IMR-90 (cell line): Measurements from ENCODE around the gene SLC6A13. TPM values are rescaled to one million over a fixed set of nuclear protein-coding genes. Genes with fewer than 3 reads are reported as not detected.
"Not testable (repeated sequence)": the region's sequence is repeated elsewhere in the genome, so short reads cannot be mapped to it uniquely, and the experiment has no call there.

Experiments used
- ATAC-seq: fragments of 200-7000 bp; cut with Tn5 transposase; 2 replicates; pipeline ENCODE4 v1.9.1; 2020; ENCODE audit warnings: low read depth, mild to moderate bottlenecking, moderate library complexity
- BruUV-seq: library from RNA; stranded (reverse); fragments of 400-500 nt; replicated peaks from 2 replicates; lab custom pipeline; 2021; lab: Mats Ljungman, UMichigan
- CTCF ChIA-PET: fragments of 300-600 bp; formaldehyde crosslinking; extraction: SDS; loops from one replicate; lab custom pipeline; 2021; ENCODE audit warnings: antibody characterized with exemption; lab: Yijun Ruan, JAX
- POLR2A ChIA-PET: fragments of 300-600 bp; sonication (Branson Sonifier 250); formaldehyde crosslinking; loops from one replicate; lab custom pipeline; 2022; ENCODE audit warnings: antibody characterized with exemption; ENCODE audit not compliant: unreplicated experiment; lab: Charles Lee
- DNase-seq: peaks from one replicate; pipeline ENCODE4 v3.0.0; 2013
- H2AFZ ChIP-seq: replicated peaks from 2 replicates; pipeline ENCODE3; 2013; ENCODE audit warnings: low read length, mild to moderate bottlenecking; ENCODE audit not compliant: poor library complexity
- H2AK5ac ChIP-seq: 2 replicates; pipeline ENCODE4 v1.6.1; 2013; ENCODE audit warnings: low read depth, low read length, inconsistent platforms
- H2AK9ac ChIP-seq: replicated peaks from 2 replicates; pipeline ENCODE3; 2013; ENCODE audit warnings: mild to moderate bottlenecking, low read depth, low read length, moderate library complexity; ENCODE audit not compliant: poor library complexity
- H2BK120ac ChIP-seq: 2 replicates; pipeline ENCODE4 v1.6.1; 2013; ENCODE audit warnings: low read depth, low read length, inconsistent platforms
- H2BK15ac ChIP-seq: 3 replicates; pipeline ENCODE4 v1.6.1; 2013; ENCODE audit warnings: low read depth, low read length, inconsistent platforms
- H2BK20ac ChIP-seq: 2 replicates; pipeline ENCODE4 v1.6.1; 2013; ENCODE audit warnings: low read depth, mild to moderate bottlenecking, inconsistent platforms, low read length, moderate library complexity
- H2BK5ac ChIP-seq: 2 replicates; pipeline ENCODE4 v1.6.1; 2013; ENCODE audit warnings: mild to moderate bottlenecking, low read depth, low read length, inconsistent platforms; ENCODE audit not compliant: poor library complexity, severe bottlenecking
- H3K14ac ChIP-seq: replicated peaks from 2 replicates; pipeline ENCODE4 v1.6.1; 2013; ENCODE audit warnings: low read depth, low read length, inconsistent platforms
- H3K18ac ChIP-seq: 2 replicates; pipeline ENCODE4 v1.6.1; 2013; ENCODE audit warnings: low read depth, low read length, control low read depth
- H3K23ac ChIP-seq: 2 replicates; pipeline ENCODE4 v1.6.1; 2013; ENCODE audit warnings: low read depth, low read length, inconsistent platforms
- H3K27ac ChIP-seq: 2 replicates; pipeline ENCODE4 v1.5.1; 2013; ENCODE audit warnings: mild to moderate bottlenecking, control low read depth, low read length; ENCODE audit not compliant: insufficient read depth
- H3K27me3 ChIP-seq: 2 replicates; pipeline ENCODE4 v1.6.1; 2013; ENCODE audit warnings: low read length; ENCODE audit not compliant: control insufficient read depth, insufficient read depth
- H3K36me3 ChIP-seq: 2 replicates; pipeline ENCODE4 v1.6.1; 2013; ENCODE audit warnings: low read length, mixed read lengths; ENCODE audit not compliant: control insufficient read depth, insufficient read depth
- H3K4ac ChIP-seq: 2 replicates; pipeline ENCODE4 v1.6.1; 2013; ENCODE audit warnings: low read depth, low read length, inconsistent platforms
- H3K4me1 ChIP-seq: 2 replicates; pipeline ENCODE4 v1.6.1; 2013; ENCODE audit warnings: low read length, mixed read lengths; ENCODE audit not compliant: control insufficient read depth, insufficient read depth
- H3K4me2 ChIP-seq: 2 replicates; pipeline ENCODE4 v1.6.1; 2013; ENCODE audit warnings: low read depth, mild to moderate bottlenecking, control low read depth, low read length, moderate library complexity
- H3K4me3 ChIP-seq: 2 replicates; pipeline ENCODE4 v1.5.1; 2013; ENCODE audit warnings: low read depth, mild to moderate bottlenecking, control low read depth, low read length, moderate library complexity; ENCODE audit not compliant: insufficient read depth
- H3K56ac ChIP-seq: 2 replicates; pipeline ENCODE4 v1.6.1; 2013; ENCODE audit warnings: low read length, inconsistent platforms; ENCODE audit not compliant: insufficient read depth; ENCODE audit errors: extremely low read depth
- H3K79me1 ChIP-seq, 2 experiments: 2 replicates each; pipeline ENCODE4 v1.6.1; 2013; ENCODE audit warnings: low read length in 2 of 2, inconsistent platforms in 1 of 2, low read depth in 1 of 2
- H3K9ac ChIP-seq: 2 replicates; pipeline ENCODE4 v1.6.1; 2013; ENCODE audit warnings: low read depth, low read length, control low read depth
- H3K9me1 ChIP-seq: 2 replicates; pipeline ENCODE4 v1.6.1; 2013; ENCODE audit warnings: low read length, inconsistent platforms; ENCODE audit not compliant: insufficient read depth
- H3K9me3 ChIP-seq: 2 replicates; pipeline ENCODE4 v1.6.1; 2013; ENCODE audit warnings: low read length; ENCODE audit not compliant: control insufficient read depth, insufficient read depth
- H4K20me1 ChIP-seq: 2 replicates; pipeline ENCODE4 v1.6.1; 2013; ENCODE audit warnings: low read length, inconsistent platforms; ENCODE audit not compliant: insufficient read depth
- H4K5ac ChIP-seq: 2 replicates; pipeline ENCODE4 v1.6.1; 2013; ENCODE audit warnings: mild to moderate bottlenecking, low read depth, low read length, control low read depth
- H4K8ac ChIP-seq, 2 experiments: 2 replicates each; pipeline ENCODE4 v1.6.1; 2013; ENCODE audit warnings: low read depth in 2 of 2, low read length in 2 of 2, control low read depth in 1 of 2, inconsistent platforms in 1 of 2
- H4K91ac ChIP-seq: 2 replicates; pipeline ENCODE4 v1.6.1; 2013; ENCODE audit warnings: low read depth, low read length, inconsistent platforms; ENCODE audit not compliant: insufficient read depth
- BHLHE40 ChIP-seq: fragments of 150-350 bp; IDR thresholded peaks from 2 replicates; pipeline ENCODE4 v1.6.1; 2016; ENCODE audit warnings: mild to moderate bottlenecking, low read depth, low read length
- CHD1 ChIP-seq: IDR thresholded peaks from 2 replicates; pipeline ENCODE4 v1.6.1; 2012; ENCODE audit warnings: low read depth, low read length, improper control_type of control experiment
- MAFK ChIP-seq: IDR thresholded peaks from 2 replicates; pipeline ENCODE4 v1.6.1; 2012; ENCODE audit warnings: low read depth, low read length, improper control_type of control experiment
- MAZ ChIP-seq: IDR thresholded peaks from 2 replicates; pipeline ENCODE4 v1.6.1; 2012; ENCODE audit warnings: low read depth, mild to moderate bottlenecking, low read length, improper control_type of control experiment, moderate library complexity, borderline replicate concordance
- WGBS, 2 experiments: methylation state at CpG; one replicate each; pipeline versions ENCODE4 v1.1.5 to v1.1.7; 2013; ENCODE audit warnings: missing lambda C conversion rate in 2 of 2; ENCODE audit not compliant: insufficient read length in 1 of 2; ENCODE audit errors: extremely low coverage in 2 of 2; 5-methylcytosine and 5-hydroxymethylcytosine counted together
- dilution Hi-C: fragments of 300-500 bp; cut with HindIII; formaldehyde crosslinking; loops from one replicate; pipeline ENCODE4 v1.14.3; 2018; ENCODE audit warnings: low sequenced_read_pairs; ENCODE audit not compliant: unreplicated experiment
- in situ Hi-C: fragments of 300-500 bp; cut with MboI; formaldehyde crosslinking; loops from 3 replicates; pipeline ENCODE4 v1.14.3; 2019; ENCODE audit warnings: low sequenced_read_pairs, inconsistent platforms, mixed read lengths
- intact Hi-C: fragments of 100-400 bp; cut with micrococcal nuclease; formaldehyde crosslinking; loops from 2 replicates; pipeline ENCODE4 v1.10.0; 2022
- polyA plus RNA-seq, 3 experiments: library from polyadenylated mRNA; depleted of rRNA; stranded (reverse); fragments of >200 nt; gene quantifications; 2 replicates each; pipeline ENCODE4 v1.2.3, GENCODE V29; 2012; ENCODE audit warnings: low replicate concordance in 1 of 3
- total RNA-seq: library from RNA; depleted of rRNA; stranded (reverse); fragments of >200 nt; gene quantifications from 2 replicates; pipeline ENCODE4 v1.2.3, GENCODE V29; 2012

The SLC6A13 gene
- total and polyA plus RNA-seq, 2 of the 4 experiments (the other 2 are of a cell fraction), result under 0.01 to 0.10 TPM

- H2BK20ac ChIP-seq, result no peak overlapping the region
- TF ChIP-seq MAFK (no peak), BHLHE40 (0 out of 2 replicates have a peak, but pooled peaks have one; percentile 11), CHD1 (no peak), MAZ (no peak)
- no peak overlapping the region for H4K5ac ChIP-seq
- dilution Hi-C loops, result no loop called here
- no peak overlapping the region for H2AK5ac ChIP-seq
- H2AK9ac ChIP-seq, result no peak overlapping the region
- no TSS peak for BruUV-seq
- no peak overlapping the region for H4K8ac ChIP-seq
- peaks cover 7 to 32% of the 10 kb centered on the region in 2 experiments; a peak in 3 of 4 replicates for H3K79me1 ChIP-seq
- no peak overlapping the region for H2BK15ac ChIP-seq
- no peak overlapping the region for H3K4ac ChIP-seq
- H4K91ac ChIP-seq, result no peak overlapping the region
- WGBS, 2 experiments, result no CpG with 5 or more reads among the region's 5 CpGs
- DNase-seq (peak; percentile 43), ATAC-seq (peak; percentile 76)
- no peaks in the 10 kb centered on the region; the same call in 1 of the 2 replicates for H3K4me1 ChIP-seq
- H3K9ac ChIP-seq, result no peak overlapping the region
- no peaks in the 10 kb centered on the region for H4K20me1 ChIP-seq
- no peak overlapping the region for H3K4me2 ChIP-seq
- no peak overlapping the region for H3K23ac ChIP-seq
- no peak overlapping the region for H3K18ac ChIP-seq
- no peak overlapping the region for H2BK5ac ChIP-seq
- ChIA-PET CTCF (no interaction called here), POLR2A (no interaction called here)
- intact Hi-C loops, result no loop called here
- H3K56ac ChIP-seq, result no peak overlapping the region
- no peak overlapping the region for H3K14ac ChIP-seq
- H3K27ac ChIP-seq, result no peak overlapping the region
- H2BK120ac ChIP-seq, result no peak overlapping the region
- H3K9me1 ChIP-seq, result no peaks in the 10 kb centered on the region; the same call in 1 of the 2 replicates
- no peak overlapping the region for H3K4me3 ChIP-seq
- peaks cover 25% of the 10 kb centered on the region for H3K36me3 ChIP-seq
- in situ Hi-C loops, result no loop called here
- H3K27me3 ChIP-seq, result no peaks in the 10 kb centered on the region
- no peaks in the 10 kb centered on the region for H3K9me3 ChIP-seq
- H2AFZ ChIP-seq, result no peak overlapping the region
Observed at GRCh38 chr12:304805-305204, 42.2 kb upstream of the SLC6A13 start.

DNA sequence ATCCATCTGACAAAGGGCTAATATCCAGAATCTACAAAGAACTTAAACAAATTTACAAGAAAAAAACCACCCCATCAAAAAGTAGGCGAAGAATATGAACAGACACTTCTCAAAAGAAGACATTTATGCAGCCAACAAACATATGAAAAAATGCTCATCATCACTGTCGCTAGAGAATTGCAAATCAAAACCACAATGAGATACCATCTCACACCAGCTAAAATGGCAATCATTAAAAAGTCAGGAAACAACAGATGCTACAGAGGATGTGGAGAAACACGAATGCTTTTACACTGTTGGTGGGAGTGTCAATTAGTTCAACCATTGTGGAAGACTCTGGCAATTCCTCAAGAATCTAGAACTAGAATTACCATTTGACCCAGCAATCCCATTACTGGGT, 40.1 kb upstream of the SLC6A13 start:
- intact Hi-C loops, result not testable (repeated sequence)

More for the DNA sequence above, 40.1 kb upstream of the SLC6A13 start:
- CTCF ChIA-PET, H3K4me3 ChIP-seq, H3K4me1 ChIP-seq, DNase-seq, H2AFZ ChIP-seq, H3K27ac ChIP-seq, H4K5ac ChIP-seq, BruUV-seq, H3K23ac ChIP-seq, H2AK5ac ChIP-seq, H2BK15ac ChIP-seq, in situ Hi-C loops, H3K4me2 ChIP-seq, POLR2A ChIA-PET, H2BK120ac ChIP-seq, H3K9me1 ChIP-seq, H3K27me3 ChIP-seq, H3K18ac ChIP-seq, H3K14ac ChIP-seq, H2BK5ac ChIP-seq, H4K91ac ChIP-seq, H4K8ac ChIP-seq, H3K56ac ChIP-seq, H3K9ac ChIP-seq, H3K4ac ChIP-seq, H4K20me1 ChIP-seq, H3K9me3 ChIP-seq, dilution Hi-C loops, H2BK20ac ChIP-seq, H2AK9ac ChIP-seq, ATAC-seq: not testable (repeated sequence)
- peaks cover 20% of the 10 kb centered on the region for H3K36me3 ChIP-seq
- peaks cover 12 to 32% of the 10 kb centered on the region in 2 experiments; a peak in 3 of 4 replicates for H3K79me1 ChIP-seq
- WGBS, 2 experiments, result no CpG with 5 or more reads among the region's 3 CpGs
